SHP77 (cell line): ENCODE measurements around the gene PHF21B.

Experiments used
- DNase-seq, 2 experiments: peaks; one replicate each; lab custom pipeline; 2025; lab: John Stamatoyannopoulos, UW

PHF21B gene

DNA sequence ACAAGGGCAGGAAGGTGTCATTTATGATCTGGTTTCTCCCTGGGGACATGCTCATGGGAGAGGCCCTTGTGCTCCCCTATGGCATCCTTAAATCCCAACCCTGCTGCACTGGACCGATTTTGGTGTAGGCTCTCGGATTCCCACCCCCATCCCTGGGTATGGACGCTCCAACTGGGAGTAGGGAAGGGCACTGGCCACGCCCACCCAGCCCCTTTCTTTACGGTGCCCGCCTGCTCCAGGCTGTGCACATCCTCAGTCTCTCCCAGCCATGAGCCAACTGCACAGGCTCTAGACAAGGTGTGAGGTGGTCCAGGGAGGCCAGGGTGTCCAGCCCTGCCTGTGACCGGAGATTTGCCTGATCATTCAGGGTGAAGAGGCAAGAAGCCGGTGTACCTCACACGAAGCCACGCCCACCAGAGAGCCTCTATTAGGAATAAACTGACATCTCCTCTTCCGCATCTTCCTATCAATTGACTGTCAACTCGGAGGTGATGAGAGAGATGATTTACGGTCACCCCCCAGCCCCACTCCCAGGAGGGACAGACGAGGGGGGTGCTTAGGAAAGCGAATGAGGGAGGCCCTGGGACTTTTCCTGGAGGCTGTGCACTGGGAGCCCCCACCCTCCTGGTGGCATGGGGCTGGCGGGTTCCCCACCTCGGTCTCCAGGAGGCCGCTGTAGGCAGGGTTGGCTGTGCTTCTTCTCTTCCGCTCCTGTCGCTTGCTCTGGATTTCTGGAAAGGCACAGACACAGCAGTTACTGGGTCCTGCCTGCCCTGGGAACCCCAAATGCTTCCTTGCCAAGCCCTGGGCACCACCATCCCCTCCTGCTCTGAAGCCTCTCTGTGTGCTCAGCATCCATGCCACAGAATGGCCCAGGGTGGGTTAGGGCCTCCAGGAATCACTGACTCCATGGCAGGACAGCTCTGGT lies 116.7 kb downstream of the PHF21B start:
- DNase-seq = no peak

DNA sequence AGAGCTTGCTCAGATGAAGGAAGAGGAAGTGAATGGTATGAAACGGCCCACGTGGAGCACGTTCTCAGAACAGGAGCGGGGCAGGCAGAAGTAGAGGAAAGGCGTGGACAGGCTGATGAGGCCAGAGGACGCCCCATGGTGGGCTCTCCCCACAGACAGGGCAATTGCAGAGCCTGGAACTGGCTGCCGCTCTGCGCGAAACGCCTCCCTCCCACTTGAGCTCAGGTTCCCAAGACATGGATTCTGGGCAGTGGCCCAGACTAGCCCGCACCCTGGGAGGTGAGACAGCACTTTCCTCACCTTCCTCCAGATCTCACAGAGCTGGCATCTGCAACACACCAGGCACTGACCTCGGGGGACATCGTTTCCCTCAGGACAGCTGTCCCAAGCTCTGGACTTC lies 117.6 kb downstream of the PHF21B start:
- DNase-seq = no peak

DNA sequence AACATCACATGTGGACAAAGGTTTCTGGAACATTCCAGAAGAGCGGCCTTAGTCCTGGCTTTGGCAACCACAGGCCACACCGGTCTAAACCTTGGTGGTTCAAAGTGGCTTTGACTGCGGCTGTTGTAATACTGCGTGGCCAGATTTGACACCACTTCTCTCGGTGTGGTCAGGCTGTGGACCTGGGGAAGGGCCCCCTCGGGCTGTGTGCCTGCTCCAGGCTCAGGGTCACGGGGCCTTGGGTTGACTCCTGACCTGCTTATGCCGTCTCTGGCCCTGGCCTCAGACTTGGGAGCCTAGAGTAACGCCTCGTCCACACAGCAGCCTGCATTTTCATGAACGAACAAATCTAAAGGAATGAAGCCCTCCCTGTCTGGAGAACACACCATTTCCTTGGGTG lies 118.0 kb downstream of the PHF21B start:
- DNase-seq = no peak

DNA sequence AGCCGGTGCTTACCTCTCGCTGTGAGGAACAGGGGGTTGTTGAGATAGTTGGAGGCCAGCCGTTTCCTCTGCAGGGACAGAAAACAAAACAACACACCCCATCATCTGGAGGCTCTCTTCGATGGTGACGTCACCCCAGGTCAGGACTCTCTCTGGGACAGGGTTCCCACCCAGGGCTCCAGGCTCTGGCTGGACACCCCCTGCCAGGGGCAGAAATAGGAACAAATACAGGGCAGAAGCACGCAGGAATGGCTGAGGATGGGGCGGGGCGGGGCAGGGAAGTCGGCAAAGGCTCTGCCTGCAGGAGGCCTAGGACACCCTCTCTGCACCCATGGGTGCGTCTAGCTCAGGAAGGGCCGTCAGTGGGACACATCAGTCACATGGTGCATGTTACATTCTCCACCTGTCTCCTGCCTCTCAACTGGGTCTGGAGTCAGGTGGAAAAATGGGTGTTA lies 118.5 kb downstream of the PHF21B start:
- DNase-seq = no peak

DNA sequence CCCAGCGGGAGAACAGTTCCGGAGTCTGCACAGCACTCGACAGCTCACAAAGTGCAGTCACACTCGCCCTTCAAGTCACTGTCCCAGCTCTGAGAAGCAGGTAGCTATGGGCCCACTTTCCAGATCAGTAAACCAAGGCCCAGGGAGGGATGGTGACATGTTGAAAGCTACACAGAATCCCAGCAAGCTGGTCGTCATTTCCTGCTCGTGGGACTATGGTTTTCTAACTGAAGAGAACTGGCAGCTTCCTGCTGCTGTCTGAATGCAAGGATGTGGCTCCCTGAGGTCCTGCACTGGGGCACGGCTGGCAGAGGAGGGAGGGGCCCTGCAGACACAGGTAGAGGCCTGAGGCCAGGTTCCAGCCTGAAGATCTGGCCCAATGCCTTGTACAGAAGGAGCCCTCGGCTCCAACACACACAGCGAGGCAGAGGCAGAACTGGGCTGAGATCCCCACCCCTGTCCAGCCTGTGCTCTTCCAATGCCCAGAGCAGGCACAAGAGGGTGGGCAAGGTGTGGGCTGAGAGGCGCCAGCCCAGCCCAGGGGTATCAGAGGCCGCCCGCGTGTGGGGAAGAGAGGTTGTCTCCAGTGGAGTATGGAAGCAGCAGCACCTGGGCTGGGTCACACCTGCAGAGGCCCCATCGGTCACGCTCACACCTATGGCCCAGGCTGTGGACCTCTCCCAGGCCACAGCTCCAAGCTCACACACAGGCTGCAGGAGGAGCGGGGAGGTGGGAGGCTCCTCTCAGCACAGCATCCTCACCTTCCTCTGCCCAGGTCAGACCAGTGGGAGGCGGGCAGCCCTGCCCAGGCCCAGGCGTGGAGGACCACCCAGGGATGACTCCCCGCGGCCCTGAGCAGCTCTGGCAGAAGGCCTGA lies 119.2 kb downstream of the PHF21B start:
- DNase-seq = no peak

DNA sequence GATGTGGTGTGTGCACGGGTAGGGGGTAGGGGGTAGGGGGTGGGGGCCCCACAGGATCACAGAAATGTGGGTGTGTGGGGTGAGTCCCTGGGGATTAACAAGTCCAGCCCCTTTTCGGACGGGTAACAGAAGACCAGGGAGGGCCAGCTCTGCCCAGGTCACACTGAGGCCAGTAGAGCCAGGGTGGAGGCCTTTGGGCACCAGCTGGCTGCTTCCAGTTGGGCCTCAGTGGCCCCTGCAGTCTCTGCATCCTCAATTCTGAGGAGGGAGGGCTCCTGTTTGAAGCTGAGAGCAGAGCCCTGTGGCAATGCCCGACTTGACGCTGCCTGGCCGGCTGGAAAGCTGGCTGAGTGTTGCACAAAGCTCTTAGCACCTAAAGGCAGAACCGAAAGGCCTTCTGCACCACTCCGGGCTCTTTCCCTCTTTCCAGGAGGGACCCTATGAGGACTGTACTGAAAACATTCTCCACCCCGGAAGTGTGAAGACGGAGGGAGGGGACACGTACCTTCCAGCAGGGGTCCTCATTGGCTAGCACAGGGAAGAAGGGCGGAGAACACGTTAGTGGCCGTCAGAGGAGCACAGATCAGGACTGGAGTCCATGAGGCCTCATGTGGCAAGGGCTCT lies 120.4 kb downstream of the PHF21B start:
- DNase-seq = peak in 1 of 2 experiments; percentile 9

DNA sequence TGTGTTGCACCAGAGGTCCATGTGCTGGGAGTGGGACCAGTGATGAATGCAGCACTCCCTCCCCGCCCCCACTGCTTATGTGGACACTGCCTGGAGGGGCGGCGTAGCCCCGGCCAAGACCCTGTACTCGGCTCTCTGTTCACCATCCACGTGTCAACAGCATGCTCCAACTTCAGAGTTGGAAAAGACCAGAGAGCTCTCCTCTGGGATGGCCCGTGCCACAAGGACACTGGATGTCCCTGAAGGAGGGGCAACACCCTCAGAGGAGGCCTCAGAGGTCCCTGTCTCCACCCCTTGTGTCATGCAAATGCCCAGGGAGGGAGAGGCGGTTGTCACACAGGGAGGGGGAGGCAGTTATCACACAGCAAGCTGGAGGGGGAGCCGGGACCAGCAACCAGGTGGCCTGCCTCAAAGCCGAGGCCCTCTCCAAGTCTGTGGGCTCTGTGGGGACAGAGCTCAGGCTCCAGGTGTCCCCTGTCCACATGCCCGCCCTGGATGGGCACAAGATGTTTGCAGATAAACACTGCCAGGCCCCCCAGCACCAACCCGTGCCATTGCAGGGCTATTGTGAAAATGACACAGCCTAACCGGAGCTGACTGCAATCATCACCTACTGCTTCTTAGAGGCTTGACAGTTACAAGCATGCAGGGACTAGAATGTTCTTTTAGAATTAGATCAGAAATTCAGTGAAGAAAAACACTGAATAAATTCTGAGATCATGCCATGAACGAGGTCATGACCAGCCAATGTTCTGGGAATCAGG lies 121.1 kb downstream of the PHF21B start:
- no peak for DNase-seq

DNA sequence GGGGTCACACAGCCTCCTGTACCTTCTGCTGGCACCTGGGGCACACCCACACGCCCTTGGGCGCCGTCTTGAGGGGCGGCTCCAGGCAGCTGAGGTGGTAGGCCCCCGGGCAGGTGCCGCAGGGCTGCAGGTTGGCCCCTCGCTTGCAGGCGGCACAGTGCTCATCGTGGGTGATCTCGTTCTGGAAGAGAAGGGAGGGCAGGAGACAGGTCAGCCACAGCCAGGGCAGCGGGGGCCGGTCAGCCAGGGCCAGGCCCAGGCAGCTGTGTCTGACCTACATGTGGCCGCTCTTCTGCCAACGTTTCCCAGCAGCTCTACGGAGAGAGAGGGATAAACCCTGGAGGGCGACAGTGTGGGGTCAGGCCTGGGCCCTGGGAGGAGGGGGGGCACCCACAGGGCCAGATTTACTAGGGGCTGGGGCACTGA lies 121.9 kb downstream of the PHF21B start:
- DNase-seq = no peak

DNA sequence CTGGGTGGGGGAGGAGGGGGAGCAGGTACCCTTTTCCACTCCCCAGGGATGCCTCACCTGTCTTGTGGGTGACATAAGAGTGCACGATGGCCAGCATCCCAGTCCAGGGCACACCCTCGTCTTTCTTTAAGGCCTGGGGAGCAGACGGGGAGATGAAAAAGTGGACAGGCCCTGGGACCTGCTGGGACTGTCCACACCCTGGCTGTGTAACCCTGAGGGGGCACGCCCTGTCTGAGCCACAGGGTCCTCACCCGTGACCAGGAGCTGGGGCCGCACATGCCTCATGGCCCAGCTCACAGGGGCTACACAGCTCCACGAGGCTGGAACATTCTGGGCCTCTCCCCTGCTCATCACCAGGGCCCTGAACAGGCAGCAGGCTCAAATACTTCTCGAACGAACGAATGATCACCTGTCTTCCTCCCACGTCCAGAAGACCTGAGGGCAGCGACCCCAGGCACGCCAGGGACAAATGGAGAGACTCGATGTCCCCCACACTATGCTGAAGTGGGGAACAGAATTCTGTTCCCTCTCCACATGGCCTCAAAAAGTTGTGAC lies 123.9 kb downstream of the PHF21B start:
- DNase-seq = no peak

DNA sequence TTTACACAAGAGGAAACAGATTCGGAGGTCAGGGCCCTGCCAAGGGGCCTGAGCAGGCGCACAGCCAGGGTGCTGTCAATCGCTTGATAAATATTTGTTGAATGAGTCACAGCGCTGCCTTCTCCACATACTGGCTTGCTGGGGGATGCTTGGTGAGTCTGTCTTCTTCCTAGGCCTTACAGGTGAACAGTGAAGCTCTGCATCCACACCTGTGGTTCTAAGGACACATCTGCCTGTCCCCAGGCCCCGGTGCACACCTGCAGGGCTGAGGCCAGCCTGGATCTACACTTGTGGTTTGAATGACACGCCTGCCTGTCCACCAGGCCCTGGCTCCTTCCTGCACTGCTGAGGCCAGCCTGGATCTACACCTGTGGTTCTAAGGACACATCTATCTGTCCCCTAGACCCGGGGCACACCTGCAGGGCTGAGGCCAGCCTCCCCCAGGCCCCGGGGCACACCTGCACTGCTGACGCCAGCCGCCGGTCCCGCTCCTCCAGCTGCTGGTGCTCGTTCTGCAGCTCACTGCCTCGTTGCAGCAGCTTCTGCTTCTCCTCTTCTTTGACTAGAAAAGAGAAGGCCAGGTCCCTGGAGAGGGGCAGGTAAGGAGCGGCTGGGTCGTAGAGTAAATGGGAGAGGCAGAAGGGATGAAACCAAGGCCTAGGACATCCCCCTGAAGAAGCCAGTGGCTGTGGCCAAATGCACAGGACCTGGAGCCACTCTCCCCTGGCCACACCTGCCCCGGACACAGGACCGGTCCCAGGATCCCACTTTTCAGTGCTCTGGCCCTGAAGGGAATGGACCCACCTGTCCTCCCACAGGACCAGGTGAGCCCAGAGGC lies 124.6 kb downstream of the PHF21B start:
- peak in 1 of 2 experiments; percentile 54 for DNase-seq

DNA sequence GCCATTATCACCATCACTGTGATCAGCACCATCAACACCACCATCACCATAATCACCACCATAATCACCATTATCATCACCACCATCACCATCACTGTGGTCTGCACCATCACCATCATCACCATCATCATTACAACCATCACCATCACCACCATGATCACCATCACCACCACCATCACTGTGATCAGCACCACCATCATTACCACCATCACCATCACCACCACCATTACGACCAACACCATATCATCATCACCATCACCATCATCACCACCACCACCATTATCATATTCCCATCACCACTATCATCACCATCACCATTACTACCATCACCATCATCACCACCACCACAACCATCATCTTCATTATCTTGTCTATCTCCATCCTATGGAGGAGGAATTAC lies 125.2 kb downstream of the PHF21B start:
- no peak for DNase-seq

DNA sequence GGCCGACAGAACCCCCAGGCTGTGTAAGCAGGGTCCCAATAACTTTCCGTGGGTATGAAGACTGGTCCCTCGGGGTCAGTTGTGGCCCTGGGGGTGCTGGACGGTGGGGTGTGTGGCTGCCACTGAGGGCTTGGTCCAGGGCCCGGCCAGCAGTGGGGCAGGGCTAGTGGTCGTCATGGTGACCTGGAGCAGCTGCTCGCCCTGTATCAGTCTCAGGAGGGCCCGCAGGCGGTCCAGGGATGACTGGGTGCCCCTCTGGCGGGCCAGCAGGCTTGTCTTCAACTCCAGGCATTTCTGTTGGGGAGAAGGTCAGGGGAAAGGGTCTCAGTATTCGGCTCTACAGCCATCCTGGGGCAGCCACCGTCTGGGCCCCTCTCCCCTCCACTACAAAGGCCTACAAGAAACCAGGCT lies 126.8 kb downstream of the PHF21B start:
- no peak for DNase-seq

DNA sequence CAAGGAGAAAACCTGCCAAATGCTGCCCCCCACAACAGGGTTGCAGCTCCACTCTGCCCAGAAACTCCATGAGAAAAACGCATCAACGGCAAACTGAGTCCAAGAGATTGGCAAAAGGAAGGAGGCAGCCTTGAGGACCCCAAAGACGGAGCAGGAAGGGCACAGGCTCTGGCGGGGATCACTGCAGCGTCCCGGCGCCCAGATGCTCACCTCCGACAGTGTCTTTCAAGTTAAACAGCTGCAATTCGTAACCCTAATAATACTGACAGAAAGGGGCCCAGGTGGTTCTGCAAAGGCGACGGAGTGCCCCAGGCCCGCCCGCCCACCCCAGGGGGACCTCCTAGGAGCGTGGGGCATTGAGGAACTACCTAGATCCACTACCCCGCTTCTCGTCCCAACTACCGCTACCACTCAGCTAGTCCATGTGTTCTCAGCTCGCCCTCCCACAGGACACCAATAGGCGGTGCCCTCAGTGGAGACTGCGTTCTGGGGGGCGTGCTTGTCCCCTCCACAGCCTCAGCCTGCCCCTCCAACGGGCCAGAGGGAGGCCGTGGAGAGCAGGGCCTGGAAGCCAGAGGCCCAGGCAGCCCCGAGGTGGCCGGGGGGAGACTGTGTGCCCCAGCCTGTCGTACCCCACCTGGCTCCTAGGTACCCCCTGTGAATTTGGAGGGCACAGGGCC lies 127.4 kb downstream of the PHF21B start:
- DNase-seq = no peak

DNA sequence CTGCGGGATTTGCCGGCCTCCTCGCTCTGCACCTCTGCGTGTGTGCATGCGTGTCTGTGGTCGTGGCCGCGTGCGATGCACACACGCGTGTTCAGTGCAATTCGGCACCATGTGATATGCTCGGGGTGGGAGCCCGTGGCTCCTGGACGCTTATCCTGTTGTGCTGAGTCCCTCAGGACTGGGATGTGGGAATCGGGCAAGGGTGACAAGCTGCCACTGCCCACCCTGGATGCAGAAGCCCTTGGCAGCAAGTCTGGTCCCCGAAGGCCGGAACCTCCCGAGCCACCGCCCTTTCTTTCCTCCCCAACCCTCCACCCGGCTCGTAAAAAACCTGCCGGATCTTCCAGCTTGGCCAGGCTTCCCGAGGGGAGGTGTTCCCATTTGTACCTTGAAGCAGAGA lies 128.2 kb downstream of the PHF21B start:
- DNase-seq = no peak

DNA sequence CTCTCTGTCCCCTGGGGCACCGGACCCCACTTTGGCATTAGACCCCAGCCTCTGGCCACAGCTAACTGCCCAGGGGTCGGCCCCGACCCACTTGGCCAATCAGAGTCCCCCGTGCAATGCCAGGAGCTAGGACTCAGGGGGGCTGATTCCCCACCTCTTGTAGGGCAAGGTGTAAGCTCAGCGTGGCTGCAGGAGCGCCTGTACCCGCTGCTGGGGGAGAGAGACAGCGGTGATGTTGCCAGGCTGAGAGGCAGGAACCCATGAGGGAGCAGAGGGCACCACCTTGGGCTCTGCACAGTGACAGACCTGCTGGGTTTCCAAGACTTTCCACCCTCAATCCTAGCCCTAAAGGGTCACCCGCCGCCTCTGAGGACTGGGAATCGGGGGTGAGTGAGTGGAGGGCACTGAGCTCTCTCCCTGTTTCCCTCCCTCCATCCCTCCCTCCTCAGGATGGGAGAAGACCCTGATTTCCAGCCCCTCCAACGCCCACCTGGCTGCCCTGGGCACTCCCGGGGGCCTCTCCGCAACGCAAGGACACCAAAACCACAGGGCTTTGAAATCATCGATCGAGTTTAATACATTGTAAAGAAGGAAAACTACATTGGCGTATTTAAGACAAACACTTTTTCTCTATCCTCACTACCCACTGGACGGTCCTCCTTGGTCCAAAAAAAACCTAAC lies 129.1 kb downstream of the PHF21B start:
- no peak for DNase-seq

DNA sequence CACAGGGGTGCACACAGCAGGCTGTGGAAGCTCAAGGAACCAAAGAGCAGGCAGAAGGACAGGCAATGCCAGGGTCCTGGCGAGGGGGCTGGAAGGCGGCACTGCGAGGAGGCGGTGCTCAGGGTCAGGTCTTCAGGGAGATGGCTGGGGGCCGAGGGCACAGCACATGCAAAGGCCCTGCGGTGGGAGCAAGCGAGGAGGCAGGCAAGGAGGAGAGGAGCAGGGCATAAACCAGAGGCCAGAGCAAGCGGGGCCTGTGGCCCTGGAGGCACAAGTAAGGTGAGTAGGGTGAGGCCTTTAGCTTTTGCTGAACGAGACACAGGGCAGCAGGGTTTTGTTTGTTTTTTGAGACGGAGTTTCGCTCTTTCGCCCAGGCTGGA lies 130.5 kb downstream of the PHF21B start:
- DNase-seq = no peak

DNA sequence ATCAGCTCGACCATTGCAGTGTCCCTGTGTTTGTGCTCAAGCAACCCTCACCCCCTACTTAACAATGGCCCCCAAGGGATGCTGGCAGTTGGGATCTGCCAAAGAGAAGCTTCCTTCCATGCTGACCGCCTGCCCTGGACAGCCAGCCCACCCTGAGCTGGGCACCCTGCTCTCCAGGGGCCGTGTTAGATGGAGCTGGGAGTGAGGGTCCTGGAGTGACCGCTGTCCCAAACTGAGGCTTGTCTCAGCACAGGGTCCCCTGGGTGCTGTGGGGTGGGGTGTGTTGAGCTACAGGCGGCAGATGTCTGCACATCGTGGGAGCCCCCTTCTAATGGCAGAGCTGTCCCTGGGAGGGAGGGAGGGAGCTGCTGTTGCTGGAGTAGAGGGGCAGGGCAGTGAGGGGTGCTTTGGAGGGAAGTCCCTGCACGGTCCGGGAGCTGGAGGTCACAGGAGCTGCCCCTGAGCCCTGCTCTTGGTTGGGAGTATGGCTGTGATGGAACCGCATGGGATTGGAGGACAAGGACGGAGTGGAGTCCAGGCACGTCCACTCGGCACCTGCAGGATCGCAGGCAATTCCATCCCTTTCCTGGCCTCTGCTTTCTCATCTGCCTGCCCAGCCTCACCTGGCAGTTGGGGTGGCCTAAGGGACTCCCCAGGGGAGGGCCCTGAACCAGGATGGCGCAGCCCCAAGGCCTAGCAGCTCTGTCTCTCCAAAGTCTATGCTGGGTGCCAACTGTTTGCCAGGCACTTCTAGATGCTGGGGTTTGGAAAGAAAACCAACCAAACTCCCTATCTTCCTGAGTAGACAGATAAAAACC lies 131.1 kb downstream of the PHF21B start:
- no peak for DNase-seq

DNA sequence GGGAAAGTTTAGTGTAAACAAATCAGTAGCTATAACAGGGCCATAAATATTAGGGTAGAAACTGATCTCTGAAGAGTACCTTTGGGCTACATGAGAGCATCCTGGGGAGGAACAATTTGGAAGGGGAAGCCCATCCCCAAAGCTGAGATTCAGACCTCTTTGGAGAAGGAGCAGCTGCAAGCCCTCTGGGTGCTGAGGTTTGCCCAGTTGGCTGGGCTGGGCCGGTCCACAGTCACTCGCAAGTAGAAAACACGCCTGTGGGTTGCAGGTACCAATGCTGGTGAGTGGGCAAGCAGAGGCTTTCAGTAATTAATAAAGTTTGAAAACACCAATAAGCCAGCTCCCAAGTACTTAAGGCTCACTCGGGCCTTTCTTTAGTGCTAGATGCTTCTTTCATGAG lies 132.9 kb downstream of the PHF21B start:
- DNase-seq = no peak
